Peyer's patch (tissue), 4 donors: Measurements from ENCODE around the gene NUBP1. TPM values are rescaled to one million over a fixed set of nuclear protein-coding genes. Genes with fewer than 3 reads are reported as not detected.

ENCODE experiments used
- DNase-seq, 3 donors: peaks; one replicate each; pipeline ENCODE4 v3.0.0-alpha.2; 2017 to 2019
- H3K27ac ChIP-seq, 4 donors: fragments of 200-600 bp; sonication (generic); one replicate each; pipeline ENCODE4 v1.5.1; 2016 to 2019
- H3K27me3 ChIP-seq, 2 donors: fragments of 200-600 bp; sonication (generic); one replicate each; pipeline ENCODE4 v1.5.1; 2019
- H3K36me3 ChIP-seq, 3 donors: fragments of 200-600 bp; sonication (generic); one replicate each; pipeline ENCODE4 v1.5.1; 2016 to 2019
- H3K4me1 ChIP-seq, 4 donors: fragments of 200-600 bp; sonication (generic); one replicate each; pipeline ENCODE4 v1.5.1; 2016 to 2019
- H3K4me3 ChIP-seq, 4 donors: fragments of 200-600 bp; sonication (generic); 1 replicate in 3 of 4; 2 replicates in 1 of 4; pipeline ENCODE4 v1.5.1; 2016 to 2019; ENCODE audit warnings: mild to moderate bottlenecking in 1 of 4
- H3K9me3 ChIP-seq, 4 donors: fragments of 200-600 bp; sonication (generic); one replicate each; pipeline ENCODE4 v1.5.1; 2016 to 2019; ENCODE audit warnings: mild to moderate bottlenecking in 1 of 4
- CTCF ChIP-seq, 6 experiments: fragments of 450-650 bp in 4 of 6; fragments of 200-600 bp in 2 of 6; sonication (generic) in 1 of 6; IDR thresholded peaks; one replicate each; pipeline ENCODE4 v1.5.1; 2017 to 2019; ENCODE audit warnings: antibody characterized with exemption in 6 of 6, mild to moderate bottlenecking in 3 of 6, moderate library complexity in 1 of 6
- POLR2A ChIP-seq, 2 donors: fragments of 450-650 bp; IDR thresholded peaks; one replicate each; pipeline ENCODE4 v1.5.1; 2017; ENCODE audit warnings: antibody characterized with exemption in 2 of 2, mild to moderate bottlenecking in 2 of 2, moderate library complexity in 2 of 2
- total RNA-seq, 4 donors: library from RNA; depleted of rRNA; stranded (reverse); fragments of >200 nt; gene quantifications; one replicate each; pipeline ENCODE4 v1.1.0, GENCODE V29; 2016

NUBP1 gene
- total RNA-seq, 4 donors from 2014 or later = 18.9 to 31.4 (median 23.9) TPM

GRCh38 chr16:10808850-10809249 is 65.2 kb downstream of the NUBP1 start:
- H3K4me3 ChIP-seq = no peak overlapping the region
- DNase-seq = no peak
- H3K9me3 ChIP-seq = no peaks in the 10 kb centered on the region
- H3K4me1 ChIP-seq = no peaks in the 10 kb centered on the region
- H3K27ac ChIP-seq = no peak overlapping the region
- no peak for TF ChIP-seq POLR2A (IDR thresholded peaks at IDR 0.05)
- no peak for TF ChIP-seq CTCF (IDR thresholded peaks at IDR 0.05)
- no peaks in the 10 kb centered on the region for H3K36me3 ChIP-seq
- no peaks in the 10 kb centered on the region for H3K27me3 ChIP-seq

- DNase-seq = no peak
- Histone ChIP-seq H3K36me3 (no peaks in the 10 kb centered on the region), H3K9me3 (no peaks in the 10 kb centered on the region), H3K4me1 (no peaks in the 10 kb centered on the region), H3K4me3 (no peak overlapping the region), H3K27ac (no peak overlapping the region), H3K27me3 (no peaks in the 10 kb centered on the region)
- TF ChIP-seq CTCF (IDR thresholded peaks at IDR 0.05) (no peak), POLR2A (IDR thresholded peaks at IDR 0.05) (no peak)
Observed at GRCh38 chr16:10809706-10810105, 66.1 kb downstream of the NUBP1 start.

- H3K27ac ChIP-seq = no peak overlapping the region
- no peaks in the 10 kb centered on the region for H3K4me1 ChIP-seq
- H3K27me3 ChIP-seq = no peaks in the 10 kb centered on the region
- no peaks in the 10 kb centered on the region for H3K9me3 ChIP-seq
- H3K4me3 ChIP-seq = no peak overlapping the region
- H3K36me3 ChIP-seq = no peaks in the 10 kb centered on the region
- peak in 1 of 6 experiments; percentile 2 for TF ChIP-seq CTCF (IDR thresholded peaks at IDR 0.05)
- TF ChIP-seq POLR2A (IDR thresholded peaks at IDR 0.05) = no peak
- DNase-seq = no peak
Observed at GRCh38 chr16:10812312-10813098, 68.9 kb downstream of the NUBP1 start.

- TF ChIP-seq CTCF (IDR thresholded peaks at IDR 0.05) (no peak), POLR2A (IDR thresholded peaks at IDR 0.05) (no peak)
- Histone ChIP-seq H3K36me3 (no peaks in the 10 kb centered on the region), H3K4me1 (no peaks in the 10 kb centered on the region), H3K27me3 (no peaks in the 10 kb centered on the region), H3K4me3 (no peak overlapping the region), H3K27ac (no peak overlapping the region), H3K9me3 (no peaks in the 10 kb centered on the region)
- DNase-seq = no peak
Observed at GRCh38 chr16:10813099-10813455, 69.4 kb downstream of the NUBP1 start.

- TF ChIP-seq POLR2A (IDR thresholded peaks at IDR 0.05) (no peak), CTCF (IDR thresholded peaks at IDR 0.05) (no peak)
- Histone ChIP-seq H3K36me3 (no peaks in the 10 kb centered on the region), H3K4me3 (no peak overlapping the region), H3K9me3 (no peaks in the 10 kb centered on the region), H3K27ac (no peak overlapping the region), H3K4me1 (no peaks in the 10 kb centered on the region), H3K27me3 (no peaks in the 10 kb centered on the region)
- no peak for DNase-seq
Observed at GRCh38 chr16:10817514-10817913, 73.9 kb downstream of the NUBP1 start.
